Posterior vena cava (tissue), 2 donors: ENCODE data around the gene TRRAP. TPM values are rescaled to one million over a fixed set of nuclear protein-coding genes. Genes with fewer than 3 reads are reported as not detected.
A peak's percentile ranks its signal among the peaks of the same experiment; 100 is the strongest.

Experiments used
- DNase-seq: peaks from one replicate; pipeline ENCODE4 v3.0.0-alpha.2; 2020; ENCODE audit warnings: low spot score
- intact Hi-C, 2 donors: fragments of 100-400 bp; cut with DNase I; formaldehyde crosslinking; loops; one replicate each; pipeline versions ENCODE4 v1.14.1 to v1.14.2; 2022 to 2023
- total RNA-seq, 2 donors: library from RNA; stranded (reverse); fragmentation: NEBNext Ultra II Directional; extraction: Animal tissue kit (Norgen Biotek cat#: 25700); gene quantifications; one replicate each; pipeline ENCODE4 v1.2.1, GENCODE V29; 2021
- donor health status: DM: yes; HTN: yes; CAD: no.
- donor health status: DM: yes; HTN: yes; CAD: no.

The TRRAP gene
- total RNA-seq, 2 donors from 2014 or later: 25.6 to 26.9 TPM

- no peak for DNase-seq
- intact Hi-C loops: no loop called here
These were observed 2.2 kb downstream of the TRRAP start for GRCh38 chr7:98880485-98880884.

- DNase-seq: no peak
- intact Hi-C loops: no loop called here
These were observed 3.4 kb downstream of the TRRAP start for GRCh38 chr7:98881561-98882315.

- intact Hi-C loops: no loop called here
- peak; percentile 40 for DNase-seq
These were observed 6.1 kb downstream of the TRRAP start for GRCh38 chr7:98884416-98884815.

- no peak for DNase-seq
These were observed 8.7 kb downstream of the TRRAP start for GRCh38 chr7:98887038-98887437.

DNA sequence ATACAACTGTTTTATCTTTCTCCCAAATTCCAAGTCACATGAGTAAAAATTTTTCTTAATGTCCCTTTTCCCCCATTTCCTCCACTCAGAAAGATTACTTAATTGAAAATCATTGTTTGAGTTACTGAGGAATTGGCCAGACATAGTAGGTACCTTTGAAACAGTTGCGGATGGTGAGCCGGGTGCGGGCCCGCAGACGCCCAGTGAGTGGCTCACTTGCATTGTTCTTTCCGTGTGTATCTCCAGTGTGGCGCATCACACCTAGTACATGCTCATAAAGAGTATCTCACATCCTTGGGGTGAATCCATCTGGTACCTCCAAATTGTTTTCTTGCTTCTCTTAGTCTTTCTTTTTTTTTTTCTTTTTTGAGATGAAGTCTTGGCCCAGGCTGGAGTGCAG is 14.3 kb downstream of the TRRAP start:
- DNase-seq: no peak
- intact Hi-C loops: no loop called here

More at GRCh38 chr7:98887038-98887437, 8.7 kb downstream of the TRRAP start:
- intact Hi-C loops: no loop called here

DNA sequence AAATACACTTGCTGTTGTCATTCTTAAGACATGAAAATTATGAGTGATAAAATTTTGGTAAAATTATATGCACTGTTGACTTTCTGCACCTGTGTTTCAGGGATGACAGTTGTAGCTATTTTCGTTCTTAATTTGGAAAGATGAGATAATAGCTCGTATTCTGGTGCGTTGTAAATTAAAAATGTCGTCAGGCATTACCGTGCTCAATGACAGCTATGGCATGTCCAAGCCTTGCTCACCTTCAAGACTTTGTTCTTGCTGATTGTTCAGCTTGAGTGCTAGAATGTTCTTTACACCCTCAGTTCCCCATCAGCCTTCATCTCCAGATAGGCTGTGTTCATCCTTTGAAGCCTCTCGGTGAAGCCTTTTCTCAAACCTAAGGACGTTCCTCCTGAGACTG is 21.5 kb downstream of the TRRAP start:
- intact Hi-C loops: no loop called here
- DNase-seq: no peak

DNA sequence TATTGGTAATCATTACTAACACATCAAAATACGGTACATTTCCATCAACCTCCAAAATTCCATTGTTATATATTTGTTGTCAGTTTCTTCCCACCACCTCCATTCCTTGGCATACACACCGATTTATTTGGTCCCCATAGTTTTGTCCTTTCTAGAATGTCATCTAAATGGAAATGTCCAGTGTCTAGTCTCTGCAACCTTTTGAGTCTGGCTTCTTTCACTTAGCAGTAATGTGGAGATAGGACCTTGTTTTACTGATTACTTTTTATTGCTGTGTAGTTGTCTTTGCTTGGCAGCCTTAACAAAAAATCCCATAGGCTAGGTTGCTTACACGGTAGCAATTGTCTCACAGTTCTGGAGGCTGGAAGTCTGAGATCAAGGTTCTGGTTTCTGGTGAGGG is 22.5 kb downstream of the TRRAP start:
- intact Hi-C loops: no loop called here
- no peak for DNase-seq

- intact Hi-C loops: no loop called here
- DNase-seq: no peak
These were observed 24.2 kb downstream of the TRRAP start for GRCh38 chr7:98902523-98902922.

- intact Hi-C loops: no loop called here
- DNase-seq: no peak
These were observed 24.9 kb downstream of the TRRAP start for GRCh38 chr7:98903246-98903645.

- no peak for DNase-seq
- intact Hi-C loops: no loop called here
These were observed 29.2 kb downstream of the TRRAP start for GRCh38 chr7:98907570-98907969.

- DNase-seq: no peak
- intact Hi-C loops: no loop called here
These were observed 30.3 kb downstream of the TRRAP start for GRCh38 chr7:98908585-98908984.

DNA sequence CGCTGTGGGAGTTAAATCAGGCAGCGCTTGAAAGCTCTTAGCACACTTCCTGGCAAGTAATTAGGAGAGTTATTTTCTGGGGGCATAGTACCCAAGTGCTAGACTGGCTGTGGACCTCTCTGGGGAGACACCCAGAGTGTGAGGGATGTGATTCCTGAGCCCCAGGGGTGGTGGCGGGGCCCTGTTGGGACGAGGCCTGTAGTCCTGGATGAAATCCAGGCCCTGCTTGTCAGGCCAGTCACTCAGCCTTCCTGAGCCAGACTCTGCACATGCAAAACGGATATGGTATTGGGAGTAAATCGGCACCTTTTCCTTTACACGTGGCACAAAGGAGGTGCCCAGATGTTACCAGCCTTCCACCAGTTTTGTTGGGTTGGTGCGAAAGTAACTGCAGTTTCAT is 31.2 kb downstream of the TRRAP start:
- no peak for DNase-seq
- intact Hi-C loops: no loop called here

DNA sequence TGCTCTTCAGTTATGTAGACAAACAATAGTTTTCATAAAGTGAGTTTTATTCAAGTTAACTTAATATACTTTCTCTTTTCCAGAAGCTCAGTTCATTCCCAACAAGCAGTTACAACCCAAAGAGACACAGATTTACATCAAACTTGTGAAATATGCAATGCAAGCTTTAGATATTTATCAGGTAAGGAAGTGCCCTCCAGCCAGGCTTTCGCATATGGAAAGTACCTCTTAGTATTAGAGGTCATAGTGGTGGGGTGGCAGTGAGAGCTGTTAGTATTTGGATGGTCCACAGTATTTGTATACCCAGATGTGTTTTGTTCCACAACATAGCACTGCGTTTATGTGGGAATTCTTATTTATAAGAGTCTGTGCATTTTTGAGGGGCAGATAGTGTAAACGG is 32.1 kb downstream of the TRRAP start:
- intact Hi-C loops: no loop called here
- DNase-seq: no peak

- intact Hi-C loops: no loop called here
- no peak for DNase-seq
These were observed 33.6 kb downstream of the TRRAP start for GRCh38 chr7:98911916-98912315.

GRCh38 chr7:98913026-98913425 is 34.7 kb downstream of the TRRAP start:
- no peak for DNase-seq
- intact Hi-C loops: no loop called here

GRCh38 chr7:98913612-98914011 is 35.3 kb downstream of the TRRAP start:
- intact Hi-C loops: no loop called here
- no peak for DNase-seq

DNA sequence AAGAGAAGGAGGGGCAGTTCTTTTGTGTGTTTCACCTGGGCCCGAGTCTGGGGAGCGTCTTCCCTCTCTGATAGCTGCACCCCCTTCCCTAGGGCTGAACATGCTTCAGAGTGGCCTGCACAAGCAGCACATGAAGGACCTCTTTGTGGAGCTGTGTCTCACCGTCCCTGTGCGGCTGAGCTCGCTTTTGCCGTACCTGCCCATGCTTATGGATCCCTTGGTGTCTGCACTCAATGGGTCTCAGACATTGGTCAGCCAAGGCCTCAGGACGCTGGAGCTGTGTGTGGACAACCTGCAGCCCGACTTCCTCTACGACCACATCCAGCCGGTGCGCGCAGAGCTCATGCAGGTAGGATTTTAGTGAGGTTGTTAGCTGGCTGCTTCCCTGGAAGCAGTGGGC is 39.0 kb downstream of the TRRAP start:
- intact Hi-C loops: no loop called here

DNA sequence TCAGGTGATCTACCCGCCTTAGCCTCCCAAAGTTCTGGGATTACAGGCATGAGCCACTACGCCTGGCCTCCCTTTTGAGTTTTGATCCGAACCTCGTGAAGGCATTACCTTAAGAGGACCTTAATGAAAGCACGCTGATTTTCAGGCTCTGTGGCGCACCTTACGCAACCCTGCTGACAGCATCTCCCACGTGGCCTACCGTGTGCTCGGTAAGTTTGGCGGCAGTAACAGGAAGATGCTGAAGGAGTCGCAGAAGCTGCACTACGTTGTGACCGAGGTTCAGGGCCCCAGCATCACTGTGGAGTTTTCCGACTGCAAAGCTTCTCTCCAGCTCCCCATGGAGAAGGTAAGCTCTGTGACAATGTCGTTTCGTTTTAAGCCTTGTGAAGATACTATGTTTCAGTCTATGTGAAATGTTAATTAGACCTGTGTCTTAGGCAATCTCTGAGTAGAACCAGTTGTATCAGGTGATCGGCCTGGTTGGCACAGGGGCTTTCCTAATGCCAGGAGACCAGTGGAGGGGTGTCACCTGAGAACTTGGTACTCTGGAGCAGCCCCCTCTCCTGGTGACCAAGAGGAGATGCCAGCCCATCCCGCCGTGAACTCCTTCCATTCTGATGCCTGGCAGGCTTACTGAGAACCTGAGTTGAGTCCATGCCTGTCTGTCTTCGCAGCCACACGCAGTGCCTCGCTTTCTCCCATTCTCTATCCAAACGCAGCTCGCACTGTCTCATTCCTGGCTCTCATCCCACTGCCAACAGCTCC is 43.5 kb downstream of the TRRAP start:
- intact Hi-C loops: no loop called here
- no peak for DNase-seq

More for the DNA sequence above, 39.0 kb downstream of the TRRAP start:
- no peak for DNase-seq

- intact Hi-C loops: no loop called here
- DNase-seq: no peak
These were observed 44.3 kb downstream of the TRRAP start for GRCh38 chr7:98922392-98923187.

GRCh38 chr7:98923512-98923911 is 45.2 kb downstream of the TRRAP start:
- DNase-seq: no peak
- intact Hi-C loops: no loop called here
